Hypothalamus (tissue), 51 donors: ENCODE results near the gene GPR52.

Experiments used
- DNase-seq, 51 donors: peaks; one replicate each; lab custom pipeline; 2025; lab: John Stamatoyannopoulos, UW

The GPR52 gene

DNA sequence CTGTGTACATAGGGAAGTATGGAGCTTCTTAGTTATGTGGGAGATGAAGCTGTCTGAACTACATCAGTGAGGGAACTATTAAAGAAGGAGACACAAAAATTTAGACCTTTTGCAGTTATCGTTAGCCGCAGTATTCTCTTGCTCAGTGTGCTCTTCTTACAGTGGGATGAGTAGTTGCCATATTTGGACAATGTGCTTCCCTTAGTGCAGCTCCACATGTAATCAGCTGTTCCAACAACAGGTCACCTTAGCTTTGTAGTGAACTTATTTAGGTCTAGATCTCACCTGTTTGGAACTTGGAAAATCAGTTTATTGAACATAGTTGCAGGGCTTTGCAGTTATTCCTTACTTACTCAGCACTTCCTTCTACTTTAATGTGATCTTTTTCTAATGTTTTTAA lies 18.1 kb downstream of the GPR52 start:
- no peak for DNase-seq

DNA sequence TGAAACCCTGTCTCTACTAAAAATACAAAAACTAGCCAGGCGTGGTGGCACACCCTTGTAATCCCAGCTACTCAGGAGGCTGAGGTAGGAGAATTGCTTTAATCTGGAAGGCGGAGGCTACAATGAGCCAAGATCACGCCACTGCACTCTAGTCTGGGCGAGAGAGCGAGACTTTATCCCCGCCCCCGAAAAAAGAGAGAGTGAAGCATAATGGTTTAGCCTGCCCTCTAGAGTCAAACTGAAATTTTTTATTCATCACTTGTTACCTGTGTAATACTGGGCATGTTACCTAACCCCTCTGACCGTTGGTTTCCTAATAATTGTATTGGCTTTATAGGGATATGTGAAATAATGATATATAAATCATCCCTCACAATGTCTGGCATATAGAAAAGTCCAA lies 18.8 kb downstream of the GPR52 start:
- no peak for DNase-seq

DNA sequence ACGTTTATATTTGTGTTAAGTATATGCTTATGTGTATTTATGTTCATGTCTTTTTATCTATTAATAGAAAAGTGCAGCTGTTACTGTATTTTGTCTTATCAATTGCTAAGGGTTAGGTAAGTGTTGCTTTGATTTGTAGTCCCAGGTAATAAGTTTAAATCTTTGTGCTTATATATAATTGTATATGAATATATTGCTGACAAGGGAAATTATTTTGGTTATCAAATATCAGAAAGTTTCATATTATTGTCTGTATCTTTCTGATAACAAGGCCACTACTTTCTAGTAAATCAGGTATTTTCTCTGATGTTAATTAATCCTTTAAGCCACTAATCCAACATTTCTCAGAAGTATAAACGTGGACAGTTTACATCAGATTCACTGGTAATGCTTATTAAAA lies 21.3 kb downstream of the GPR52 start:
- no peak for DNase-seq

DNA sequence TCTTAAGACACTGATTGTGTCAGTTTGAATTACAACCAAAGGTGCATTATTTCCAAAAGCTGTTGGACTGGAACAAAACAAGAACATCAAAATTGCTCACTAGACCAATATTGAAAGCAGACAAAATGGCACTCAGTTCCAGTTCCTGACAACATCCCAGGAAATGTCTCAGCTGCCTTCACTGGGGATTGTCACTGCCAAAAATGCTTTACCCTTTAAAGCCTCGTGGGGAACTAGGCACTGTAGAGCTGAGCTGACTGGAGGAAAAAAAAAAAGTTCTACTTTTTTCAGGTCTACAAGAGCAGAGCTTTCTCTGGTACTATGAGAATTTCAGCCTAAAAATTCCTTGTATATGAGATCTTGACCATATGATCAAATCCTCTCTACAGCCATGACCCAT lies 21.9 kb downstream of the GPR52 start:
- DNase-seq: no peak

DNA sequence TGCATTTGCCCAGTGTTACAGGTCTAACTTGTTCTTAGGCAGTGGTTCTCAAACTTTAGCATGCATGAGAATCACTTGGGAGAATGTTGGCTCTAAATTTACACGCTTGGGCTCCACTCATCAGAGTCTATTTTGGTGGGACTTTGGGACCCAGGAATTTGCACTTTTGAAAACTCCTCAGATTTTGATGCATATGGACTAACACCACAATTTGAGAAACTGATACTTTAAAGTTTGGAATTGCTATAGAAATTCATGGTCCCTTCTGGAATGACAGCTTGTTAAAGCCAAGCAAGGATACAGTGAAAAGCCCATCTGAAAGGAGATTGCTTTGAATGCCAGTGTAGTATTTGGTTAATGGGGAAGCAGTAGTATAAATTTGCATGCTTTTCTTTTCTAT lies 31.5 kb downstream of the GPR52 start:
- DNase-seq: no peak

DNA sequence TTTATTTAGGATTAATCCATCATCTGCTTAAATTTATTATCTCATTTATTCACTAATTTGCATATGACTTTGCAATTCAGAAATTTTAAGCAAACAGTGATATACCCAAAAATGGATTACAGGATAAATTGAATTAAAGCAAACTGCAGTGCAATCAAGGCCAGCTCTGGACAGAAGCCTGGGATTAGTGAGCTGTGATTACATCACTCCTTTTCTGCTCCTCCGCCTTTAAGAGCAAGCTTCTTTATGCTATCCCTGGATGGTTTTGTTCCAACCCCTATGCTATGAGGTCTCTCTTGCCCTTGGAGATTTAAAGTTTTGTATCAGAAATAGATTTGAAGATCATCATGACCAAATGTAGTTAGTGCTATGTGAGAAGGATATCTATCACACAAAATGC lies 32.6 kb downstream of the GPR52 start:
- no peak for DNase-seq

DNA sequence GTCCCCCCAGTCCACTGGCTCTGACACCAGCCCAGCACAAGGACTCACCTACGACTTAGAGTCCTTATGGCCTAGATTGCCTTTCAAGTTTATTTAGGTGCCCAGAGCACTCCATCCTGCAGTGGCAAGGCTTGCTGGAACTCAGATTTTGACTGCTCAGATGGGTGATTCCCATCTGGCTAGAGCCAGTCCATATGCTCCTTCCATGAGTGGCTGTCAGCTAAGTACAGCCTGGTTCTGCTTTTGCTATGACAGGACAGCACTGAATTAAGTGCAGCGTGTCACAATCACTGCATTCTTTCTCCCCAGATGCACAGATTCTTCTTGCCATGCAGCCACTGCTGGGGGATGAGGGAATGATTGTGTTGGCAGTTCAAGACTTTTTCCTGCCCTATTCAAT lies 43.8 kb downstream of the GPR52 start:
- no peak for DNase-seq

DNA sequence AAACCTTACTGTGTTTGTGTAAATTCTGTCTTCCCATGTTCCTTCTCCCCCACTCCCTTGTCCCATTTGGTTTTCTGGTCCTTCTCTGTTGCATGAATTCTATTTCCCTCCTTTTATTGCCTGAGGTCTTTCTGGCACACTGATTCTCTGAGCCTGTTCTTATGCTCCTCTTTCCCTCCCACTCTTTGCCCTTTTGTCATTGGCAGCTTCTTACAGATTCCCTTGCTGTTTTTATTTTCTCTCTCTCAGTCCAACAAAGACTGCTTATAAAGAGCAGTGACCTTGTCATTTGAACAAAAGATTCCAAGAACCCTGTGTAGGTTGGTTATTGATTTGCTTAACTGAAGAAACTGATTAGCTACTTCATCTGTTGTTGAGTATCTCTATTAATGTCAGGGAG lies 49.7 kb downstream of the GPR52 start:
- peak in 1 of 51 donors; percentile 7 for DNase-seq
